HG02870 (cell line): ENCODE results near the gene GLRX2.
A peak's percentile ranks its signal among the peaks of the same experiment; 100 is the strongest.
"Not testable (repeated sequence)": the region's sequence is repeated elsewhere in the genome, so short reads cannot be mapped to it uniquely, and the experiment has no call there.

Source experiments
- ATAC-seq: cut with Tn5 transposase; IDR thresholded peaks from one replicate; pipeline ENCODE4 v1.9.1; 2021; ENCODE audit warnings: mild to moderate bottlenecking, moderate library complexity; ENCODE audit not compliant: unreplicated experiment

Gene GLRX2

GRCh38 chr1:193068013-193068412 lies 37.2 kb downstream of the GLRX2 start:
- ATAC-seq, result no peak

GRCh38 chr1:193066606-193067005 lies 38.6 kb downstream of the GLRX2 start:
- ATAC-seq, result no peak

GRCh38 chr1:193065954-193066353 lies 39.3 kb downstream of the GLRX2 start:
- ATAC-seq, result no peak

DNA sequence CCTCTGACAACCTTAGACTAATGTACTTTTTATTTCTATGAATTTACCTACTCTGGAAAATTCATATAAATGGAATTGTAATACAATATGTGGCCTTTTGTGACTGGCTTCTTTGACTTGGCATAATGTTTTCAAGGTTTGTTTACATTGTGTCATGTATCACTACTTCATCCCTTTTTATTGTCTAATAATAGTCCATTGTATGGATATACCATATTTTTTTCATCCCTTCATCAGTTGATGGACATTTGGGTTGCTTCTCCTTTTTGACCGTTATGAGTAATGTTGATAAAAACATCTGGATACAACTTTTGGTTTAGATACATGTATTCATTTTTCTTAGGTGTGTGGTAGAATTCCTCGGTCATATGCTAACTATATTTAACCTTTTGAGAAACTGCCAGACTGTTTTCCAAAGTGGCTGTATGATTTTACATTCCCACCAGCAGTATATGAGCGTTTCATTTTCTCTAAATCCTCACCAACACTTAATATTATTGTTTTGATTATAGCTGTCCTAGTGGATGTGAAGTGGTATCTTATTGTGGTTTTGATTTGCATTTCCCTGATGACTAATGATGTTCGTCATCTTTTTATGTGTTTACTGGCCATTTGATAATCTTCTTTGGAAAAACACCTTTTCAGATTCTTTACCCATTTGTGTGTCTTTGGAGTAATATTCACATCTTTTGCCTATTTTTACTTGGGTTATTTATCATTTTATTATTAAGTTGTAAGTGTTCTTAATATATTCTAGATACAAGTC lies 42.3 kb downstream of the GLRX2 start:
- ATAC-seq, result no peak

- ATAC-seq, result no peak
These were observed 44.3 kb downstream of the GLRX2 start for GRCh38 chr1:193060938-193061337.

- ATAC-seq, result no peak
These were observed 44.8 kb downstream of the GLRX2 start for GRCh38 chr1:193060406-193060805.

DNA sequence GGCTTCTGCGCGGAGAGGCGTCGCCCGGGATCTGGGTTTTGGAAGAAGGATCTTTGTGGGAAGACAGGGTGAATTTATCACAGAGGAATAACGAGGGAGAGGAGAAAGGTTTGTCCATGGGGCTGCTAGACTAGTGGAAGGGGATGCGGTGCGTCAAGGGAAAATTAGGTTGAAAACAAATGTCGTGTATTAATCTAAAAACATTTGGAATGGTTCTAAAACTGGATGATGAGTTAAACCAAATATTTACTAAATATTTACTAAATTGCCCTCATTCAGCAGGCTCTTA lies 45.2 kb downstream of the GLRX2 start:
- no peak for ATAC-seq

DNA sequence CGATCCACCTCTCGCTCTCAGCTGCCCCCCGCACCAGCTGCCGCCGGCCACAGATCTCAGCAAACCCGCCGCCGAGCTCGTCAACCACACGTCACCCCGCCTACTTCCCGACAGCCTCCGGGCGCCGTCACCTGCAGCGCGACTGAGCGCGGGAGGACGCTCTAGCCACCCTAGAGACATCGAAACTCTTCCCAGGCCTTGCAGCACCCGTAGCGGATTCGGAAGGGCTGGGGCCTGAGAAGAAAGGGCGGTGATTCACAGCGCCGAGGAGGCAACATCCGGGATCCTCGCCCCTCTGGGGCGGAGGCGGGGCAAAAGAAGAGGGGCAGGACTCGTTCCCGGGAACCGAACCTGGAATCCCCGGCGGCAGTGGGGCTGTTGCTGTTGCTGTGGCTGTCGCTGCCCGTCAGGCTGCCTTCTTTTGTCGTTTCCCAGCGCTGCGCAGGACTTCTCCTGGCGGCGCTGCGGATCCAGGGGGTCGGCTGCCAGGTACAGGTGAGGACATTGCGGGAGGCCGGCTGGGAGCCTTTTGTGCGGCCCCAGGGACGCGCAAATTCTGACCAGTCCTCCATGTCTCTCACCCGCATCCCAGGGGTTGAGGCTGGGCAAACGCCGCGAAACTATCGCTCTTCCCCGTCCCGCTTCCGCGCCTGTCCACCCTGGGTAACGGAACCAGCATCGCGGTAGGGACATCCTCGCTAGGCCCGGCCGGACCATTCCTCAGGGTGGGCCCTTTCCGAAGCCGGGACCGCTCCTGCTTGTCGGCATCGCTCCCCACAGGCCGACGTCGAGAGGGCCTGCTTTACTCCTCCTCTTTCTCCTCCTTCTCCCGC lies 45.7 kb downstream of the GLRX2 start, which contains the start of the genes RO60 and UCHL5:
TSS of gene RO60 (plus strand) at position 331 of the 833 bp plus-strand sequence. CDS start 9,443 bp downstream, outside the sequence.
TSS of gene UCHL5 (minus strand) at position 79 of the 833 bp plus-strand sequence. CDS start 100 bp downstream, outside the sequence.
- ATAC-seq, result peak; percentile 90

- peak; percentile 43 for ATAC-seq
These were observed 46.5 kb downstream of the GLRX2 start for GRCh38 chr1:193058529-193059281.

DNA sequence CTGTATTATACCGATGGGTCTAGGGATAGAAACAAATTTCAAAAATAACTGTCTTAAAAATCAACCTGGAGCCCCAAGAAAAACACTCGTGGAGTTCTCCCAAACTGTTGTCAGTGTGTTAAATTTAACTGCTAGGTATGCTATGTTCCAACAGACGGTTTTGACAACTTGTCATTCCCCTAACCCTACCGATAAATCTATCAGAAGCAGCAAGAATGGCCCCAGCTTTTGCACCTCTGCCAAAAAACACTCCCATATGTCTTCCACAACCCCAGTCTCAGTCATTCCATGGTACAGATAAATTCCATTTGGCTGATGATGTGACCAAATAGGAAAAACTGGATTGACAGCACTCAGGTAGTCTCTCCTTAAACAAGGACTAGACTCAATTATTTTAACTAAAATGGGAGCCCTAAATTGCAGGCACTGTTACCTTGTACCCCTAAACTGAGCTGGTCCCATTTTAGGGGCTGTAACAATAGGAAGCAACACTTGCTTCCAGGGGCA lies 51.0 kb downstream of the GLRX2 start:
- no peak for ATAC-seq

GRCh38 chr1:193048913-193049312 lies 56.3 kb downstream of the GLRX2 start:
- not testable (repeated sequence) for ATAC-seq
